Endothelial cell of umbilical vein (primary cell): ENCODE measurements around the gene MMS19. TPM values are rescaled to one million over a fixed set of nuclear protein-coding genes. Genes with fewer than 3 reads are reported as not detected.

Experiments
- BruUV-seq: library from RNA; stranded (reverse); fragments of 400-500 nt; replicated peaks from 2 replicates; lab custom pipeline; 2021; lab: Mats Ljungman, UMichigan
- CTCF ChIA-PET: fragments of 300-600, 350-600 bp; sonication (Branson Sonifier 250); formaldehyde crosslinking; loops from one replicate; lab custom pipeline; 2021; ENCODE audit warnings: antibody characterized with exemption, inconsistent platforms; lab: Charles Lee
- POLR2A ChIA-PET: fragments of 300-600, 350-600 bp; sonication (Branson Sonifier 250); formaldehyde crosslinking; loops from one replicate; lab custom pipeline; 2021; ENCODE audit warnings: antibody characterized with exemption, inconsistent platforms; lab: Charles Lee
- DNase-seq: peaks from one replicate; pipeline ENCODE4 v3.0.0-alpha.2; 2011; ENCODE audit warnings: low read depth, low spot score
- FAIRE-seq: peaks from 2 replicates; lab custom pipeline; 2011; peaks lifted over from hg19 to GRCh38; lab: Jason Lieb, UNC
- H2AFZ ChIP-seq: 2 replicates; pipeline ENCODE4 v1.6.0; 2012; ENCODE audit warnings: low read depth, low read length, control low read depth, inconsistent platforms
- H3K27ac ChIP-seq: 2 replicates; pipeline ENCODE4 v1.5.1; 2011; ENCODE audit warnings: low read depth, mild to moderate bottlenecking, control low read depth, low read length, moderate library complexity; ENCODE audit not compliant: insufficient read depth
- H3K27me3 ChIP-seq, 2 experiments: 2 replicates each; pipeline versions ENCODE4 v1.6.0 to v1.6.1; 2011; ENCODE audit warnings: low read length in 2 of 2, mixed read lengths in 1 of 2; ENCODE audit not compliant: control insufficient read depth in 2 of 2, insufficient read depth in 2 of 2
- H3K36me3 ChIP-seq, 2 experiments: 2 replicates in 1 of 2; 3 replicates in 1 of 2; pipeline ENCODE4 v1.5.1; 2011; ENCODE audit warnings: low read length in 2 of 2, mild to moderate bottlenecking in 1 of 2, moderate library complexity in 1 of 2; ENCODE audit not compliant: control insufficient read depth in 2 of 2, insufficient read depth in 2 of 2; ENCODE audit errors: extremely low read depth in 1 of 2
- H3K4me1 ChIP-seq: 3 replicates; pipeline ENCODE4 v1.5.1; 2011; ENCODE audit warnings: mild to moderate bottlenecking, low read length; ENCODE audit not compliant: control insufficient read depth, insufficient read depth; ENCODE audit errors: extremely low read depth
- H3K4me2 ChIP-seq: 2 replicates; pipeline ENCODE4 v1.6.1; 2011; ENCODE audit warnings: low read length, control low read depth, mixed read lengths; ENCODE audit not compliant: insufficient read depth
- H3K4me3 ChIP-seq, 3 experiments: fragments of 200-600 bp in 1 of 3; sonication (generic), shearing (Covaris generic) in 1 of 3; replicated peaks in 1 of 3; 2 replicates each; pipeline ENCODE4 v1.5.1; 2011 to 2016; ENCODE audit warnings: control low read depth in 3 of 3, low read length in 3 of 3, mild to moderate bottlenecking in 2 of 3, inconsistent platforms in 1 of 3, low read depth in 1 of 3, moderate library complexity in 1 of 3; ENCODE audit not compliant: insufficient read depth in 1 of 3
- H3K79me2 ChIP-seq: 2 replicates; pipeline ENCODE4 v1.6.0; 2012; ENCODE audit warnings: low read length, inconsistent platforms; ENCODE audit not compliant: control insufficient read depth, insufficient read depth
- H3K9ac ChIP-seq: replicated peaks from 2 replicates; pipeline ENCODE3; 2011; ENCODE audit warnings: low read length, control low read depth; ENCODE audit not compliant: insufficient read depth; ENCODE audit errors: extremely low read depth
- H3K9me1 ChIP-seq: replicated peaks from 3 replicates; pipeline ENCODE4 v1.6.0; 2011; ENCODE audit warnings: mild to moderate bottlenecking, low read length; ENCODE audit not compliant: control insufficient read depth, insufficient read depth; ENCODE audit errors: extremely low read depth
- H3K9me3 ChIP-seq: replicated peaks from 2 replicates; pipeline ENCODE4 v1.5.1; 2012; ENCODE audit warnings: low read length, inconsistent platforms; ENCODE audit not compliant: control insufficient read depth, insufficient read depth
- H4K20me1 ChIP-seq: replicated peaks from 2 replicates; pipeline ENCODE3; 2011; ENCODE audit warnings: mild to moderate bottlenecking, low read length; ENCODE audit not compliant: control insufficient read depth, insufficient read depth; ENCODE audit errors: extremely low read depth
- EZH2 ChIP-seq: IDR thresholded peaks from 2 replicates; pipeline ENCODE4 v1.6.1; 2012; ENCODE audit warnings: borderline replicate concordance, low read depth, mild to moderate bottlenecking, moderate library complexity, low read length, inconsistent platforms; ENCODE audit not compliant: severe bottlenecking
- FOS ChIP-seq: IDR thresholded peaks from 2 replicates; pipeline ENCODE4 v1.6.1; 2011; ENCODE audit warnings: mild to moderate bottlenecking, low read length, moderate library complexity, borderline replicate concordance; ENCODE audit not compliant: insufficient read depth
- GATA2 ChIP-seq: IDR thresholded peaks from 2 replicates; pipeline ENCODE4 v1.7.0; 2011; ENCODE audit warnings: low read depth, mild to moderate bottlenecking, moderate library complexity, mixed read lengths, low read length; ENCODE audit not compliant: insufficient read length, insufficient read depth
- JUN ChIP-seq: IDR thresholded peaks from 2 replicates; pipeline ENCODE4 v1.6.1; 2011; ENCODE audit warnings: borderline replicate concordance, low read depth; ENCODE audit not compliant: insufficient read length, insufficient read depth
- MYC ChIP-seq: IDR thresholded peaks from one replicate; pipeline ENCODE4 v1.6.1; 2011; ENCODE audit warnings: mild to moderate bottlenecking, low read depth, low read length
- POLR2A ChIP-seq: IDR thresholded peaks from 2 replicates; pipeline ENCODE4 v1.6.1; 2012; ENCODE audit warnings: low read depth, mild to moderate bottlenecking, control low read depth, low read length
- POLR2AphosphoS5 ChIP-seq: IDR thresholded peaks from 2 replicates; pipeline ENCODE4 v1.6.1; 2012; ENCODE audit warnings: low read depth, mild to moderate bottlenecking, control low read depth, low read length, moderate library complexity; ENCODE audit not compliant: insufficient read depth
- dilution Hi-C: fragments of 300-500 bp; cut with MboI; formaldehyde crosslinking; loops from one replicate; pipeline ENCODE4 v1.15.0; 2019; ENCODE audit warnings: low sequenced_read_pairs; ENCODE audit not compliant: extremely low pct_ligation_motif_present
- intact Hi-C: fragments of 100-400 bp; cut with micrococcal nuclease; formaldehyde crosslinking; loops from one replicate; pipeline ENCODE4 v1.10.0; 2022
- polyA plus RNA-seq, 4 experiments: library from polyadenylated mRNA; depleted of rRNA in 3 of 4; stranded (reverse) in 3 of 4; unstranded in 1 of 4; fragments of >200 nt; gene quantifications; 2 replicates each; pipeline versions ENCODE4 v1.2.1 to v1.2.3, GENCODE V29; 2011 to 2012; ENCODE audit warnings: missing spikeins in 1 of 4
- total RNA-seq: library from RNA; stranded (reverse); gene quantifications from 2 replicates; pipeline ENCODE4 v1.2.3, GENCODE V29; 2021
- TF ChIP-seq, protein P1 (sequence below), 2 donors: IDR thresholded peaks; 1 replicate in 1 of 2; 2 replicates in 1 of 2; pipeline ENCODE4 v1.5.1; 2011; ENCODE audit warnings: low read length in 2 of 2, mild to moderate bottlenecking in 2 of 2, moderate library complexity in 2 of 2, control low read depth in 1 of 2, inconsistent platforms in 1 of 2, low read depth in 1 of 2; ENCODE audit not compliant: insufficient read depth in 1 of 2; ENCODE audit errors: extremely low read depth in 1 of 2
- TF ChIP-seq, protein P2 (sequence below): IDR thresholded peaks from 2 replicates; pipeline ENCODE4 v1.6.1; 2011; ENCODE audit not compliant: insufficient read depth, insufficient read length

MMS19 gene
- total and polyA plus RNA-seq, 2 donors (not counting 3 experiments of a cell fraction or from before 2014, with no cell fraction given): 95.2 to 123 TPM

DNA sequence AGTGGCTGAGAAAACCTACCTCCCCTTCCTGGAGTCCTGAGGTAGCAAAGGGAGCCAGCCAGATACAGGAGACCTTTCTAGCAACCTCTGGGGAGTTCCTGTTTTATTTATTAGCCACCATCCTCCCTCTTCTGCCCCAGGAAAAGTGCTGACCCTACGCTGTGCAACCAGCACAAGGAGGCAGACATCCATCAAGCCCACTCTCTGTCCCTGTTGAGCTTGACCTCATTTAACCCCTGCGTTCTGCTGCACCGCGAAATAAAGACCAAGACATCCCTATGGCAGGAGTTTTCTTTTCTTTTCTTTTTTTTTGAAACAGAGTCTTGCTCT lies 49.0 kb upstream of the MMS19 start:
- H3K27ac ChIP-seq: no peak overlapping the region
- intact Hi-C loops (no loop called here), dilution Hi-C loops (no loop called here)
- no peaks in the 10 kb centered on the region for H4K20me1 ChIP-seq
- H3K79me2 ChIP-seq: no peaks in the 10 kb centered on the region
- no peak overlapping the region for H3K4me3 ChIP-seq
- H3K4me1 ChIP-seq: peaks cover 31% of the 10 kb centered on the region
- BruUV-seq: no TSS peak
- H3K9ac ChIP-seq: no peak overlapping the region
- H3K9me3 ChIP-seq: no peaks in the 10 kb centered on the region
- CTCF ChIA-PET: interaction anchor here (2.3 kb wide), 1 partner anchor 12 kb away, joined by 18 read pairs; no protein-coding TSS in a partner anchor
- TF ChIP-seq JUN (no peak), POLR2A (no peak), EZH2 (no peak), POLR2AphosphoS5 (no peak), FOS (no peak), GATA2 (no peak), MYC (no peak)
- TF ChIP-seq, protein P1, sequence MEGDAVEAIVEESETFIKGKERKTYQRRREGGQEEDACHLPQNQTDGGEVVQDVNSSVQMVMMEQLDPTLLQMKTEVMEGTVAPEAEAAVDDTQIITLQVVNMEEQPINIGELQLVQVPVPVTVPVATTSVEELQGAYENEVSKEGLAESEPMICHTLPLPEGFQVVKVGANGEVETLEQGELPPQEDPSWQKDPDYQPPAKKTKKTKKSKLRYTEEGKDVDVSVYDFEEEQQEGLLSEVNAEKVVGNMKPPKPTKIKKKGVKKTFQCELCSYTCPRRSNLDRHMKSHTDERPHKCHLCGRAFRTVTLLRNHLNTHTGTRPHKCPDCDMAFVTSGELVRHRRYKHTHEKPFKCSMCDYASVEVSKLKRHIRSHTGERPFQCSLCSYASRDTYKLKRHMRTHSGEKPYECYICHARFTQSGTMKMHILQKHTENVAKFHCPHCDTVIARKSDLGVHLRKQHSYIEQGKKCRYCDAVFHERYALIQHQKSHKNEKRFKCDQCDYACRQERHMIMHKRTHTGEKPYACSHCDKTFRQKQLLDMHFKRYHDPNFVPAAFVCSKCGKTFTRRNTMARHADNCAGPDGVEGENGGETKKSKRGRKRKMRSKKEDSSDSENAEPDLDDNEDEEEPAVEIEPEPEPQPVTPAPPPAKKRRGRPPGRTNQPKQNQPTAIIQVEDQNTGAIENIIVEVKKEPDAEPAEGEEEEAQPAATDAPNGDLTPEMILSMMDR (IDR thresholded peaks at IDR 0.05; ENCODE audit: extremely low read depth in 1 of 2, insufficient read depth in 1 of 2, low read depth in 1 of 2, low read length in 2 of 2): no peak
- TF ChIP-seq, protein P2, sequence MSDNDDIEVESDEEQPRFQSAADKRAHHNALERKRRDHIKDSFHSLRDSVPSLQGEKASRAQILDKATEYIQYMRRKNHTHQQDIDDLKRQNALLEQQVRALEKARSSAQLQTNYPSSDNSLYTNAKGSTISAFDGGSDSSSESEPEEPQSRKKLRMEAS: no peak
- no peaks in the 10 kb centered on the region for H3K9me1 ChIP-seq
- DNase-seq (no peak), FAIRE-seq (no peak)
- H3K27me3 ChIP-seq: no peaks in the 10 kb centered on the region
- H3K4me2 ChIP-seq: no peak overlapping the region
- POLR2A ChIA-PET: no interaction called here
- H2AFZ ChIP-seq: no peak overlapping the region
- peaks cover 0 to 2% of the 10 kb centered on the region in 2 experiments for H3K36me3 ChIP-seq
